HCT116 (cell line): ENCODE results near the gene ASXL2. TPM values are rescaled to one million over a fixed set of nuclear protein-coding genes. Genes with fewer than 3 reads are reported as not detected.

ENCODE experiments used
- ATAC-seq: fragments of 200-7000 bp; cut with Tn5 transposase; 2 replicates; pipeline ENCODE4 v1.9.1; 2020; ENCODE audit warnings: mild to moderate bottlenecking, moderate library complexity
- BruUV-seq: library from RNA; stranded (reverse); fragments of 400-500 nt; replicated peaks from 2 replicates; lab custom pipeline; 2021; lab: Mats Ljungman, UMichigan
- CTCF ChIA-PET: fragments of 300-600 bp; sonication (Branson Sonifier 250); formaldehyde crosslinking; loops from one replicate; lab custom pipeline; 2021; ENCODE audit warnings: antibody characterized with exemption; lab: Charles Lee
- POLR2A ChIA-PET: fragments of 300-600, 350-600 bp; sonication (Branson Sonifier 250); formaldehyde crosslinking; loops from one replicate; lab custom pipeline; 2021; ENCODE audit warnings: antibody characterized with exemption; lab: Charles Lee
- RAD21 ChIA-PET, 2 experiments: fragments of 300-600 bp; sonication (Branson Sonifier 250); formaldehyde crosslinking; loops; one replicate each; lab custom pipeline; 2023; ENCODE audit warnings: low total read pairs in 2 of 2; ENCODE audit not compliant: uncharacterized antibody in 2 of 2, unreplicated experiment in 2 of 2, low non-redundant PET in 1 of 2; lab: Charles Lee
- DNase-seq: peaks from one replicate; pipeline ENCODE4 v3.0.0-alpha.2; 2010; ENCODE audit warnings: low read depth, low spot score
- H2AFZ ChIP-seq: fragments of 200-600 bp; shearing (Covaris generic), sonication (generic); 2 replicates; pipeline ENCODE4 v1.6.1; 2017; ENCODE audit warnings: low read depth, mixed run types, mixed read lengths, antibody characterized with exemption, low read length; ENCODE audit not compliant: poor library complexity, severe bottlenecking
- H3K27ac ChIP-seq: 2 replicates; pipeline ENCODE4 v1.5.1; 2012; ENCODE audit warnings: low read depth, low read length
- H3K27me3 ChIP-seq: fragments of 200-600 bp; sonication (generic); 2 replicates; pipeline ENCODE4 v1.6.1; 2016; ENCODE audit warnings: mixed run types, low read length, mixed read lengths; ENCODE audit not compliant: insufficient read depth
- H3K36me3 ChIP-seq, 2 experiments: fragments of 200-500 bp in 1 of 2; fragments of 200-600 bp in 1 of 2; sonication (Bioruptor generic) in 1 of 2; sonication (generic) in 1 of 2; 2 replicates each; pipeline versions ENCODE4 v1.5.1 to v1.6.1; 2014 to 2016; ENCODE audit warnings: low read length in 2 of 2, inconsistent platforms in 1 of 2, mixed read lengths in 1 of 2, mixed run types in 1 of 2; ENCODE audit not compliant: insufficient read depth in 2 of 2, control insufficient read depth in 1 of 2
- H3K4me1 ChIP-seq, 2 experiments: fragments of 200-600 bp in 1 of 2; sonication (generic) in 1 of 2; 2 replicates each; pipeline versions ENCODE4 v1.5.1 to v1.6.1; 2012 to 2017; ENCODE audit warnings: low read length in 2 of 2, inconsistent platforms in 1 of 2, mild to moderate bottlenecking in 1 of 2, mixed read lengths in 1 of 2, mixed run types in 1 of 2, moderate library complexity in 1 of 2; ENCODE audit not compliant: insufficient read depth in 2 of 2, control insufficient read depth in 1 of 2
- H3K4me2 ChIP-seq: fragments of 200-600 bp; sonication (generic); 2 replicates; pipeline ENCODE4 v1.6.1; 2017; ENCODE audit warnings: mixed run types, low read length, mixed read lengths
- H3K4me3 ChIP-seq, 2 experiments: fragments of 200-600 bp in 1 of 2; sonication (generic) in 1 of 2; replicated peaks in 1 of 2; 2 replicates each; pipeline ENCODE4 v1.5.1; 2011 to 2016; ENCODE audit warnings: low read length in 2 of 2, control low read depth in 1 of 2, low read depth in 1 of 2, mild to moderate bottlenecking in 1 of 2, mixed read lengths in 1 of 2, mixed run types in 1 of 2
- H3K79me2 ChIP-seq: fragments of 200-600 bp; sonication (generic); 2 replicates; pipeline ENCODE4 v1.6.1; 2017; ENCODE audit warnings: mild to moderate bottlenecking, mixed run types, low read length, moderate library complexity, mixed read lengths; ENCODE audit not compliant: insufficient read depth
- H3K9ac ChIP-seq: fragments of 200-600 bp; sonication (generic); 2 replicates; pipeline ENCODE4 v1.6.1; 2016; ENCODE audit warnings: low read length, mixed read lengths
- H3K9me2 ChIP-seq: fragments of 200-600 bp; sonication (generic), shearing (Covaris generic); 2 replicates; pipeline ENCODE4 v1.6.1; 2017; ENCODE audit warnings: mixed run types, mild to moderate bottlenecking, moderate library complexity; ENCODE audit not compliant: insufficient read depth
- H3K9me3 ChIP-seq, 2 experiments: fragments of 200-500 bp in 1 of 2; fragments of 200-600 bp in 1 of 2; sonication (Bioruptor generic) in 1 of 2; sonication (generic) in 1 of 2; 2 replicates each; pipeline ENCODE4 v1.6.1; 2014 to 2017; ENCODE audit warnings: low read length in 2 of 2, mixed read lengths in 2 of 2, inconsistent platforms in 1 of 2, low read depth in 1 of 2, mild to moderate bottlenecking in 1 of 2, mixed run types in 1 of 2, moderate library complexity in 1 of 2; ENCODE audit not compliant: control insufficient read depth in 1 of 2, insufficient read depth in 1 of 2
- H4K20me1 ChIP-seq: fragments of 200-600 bp; sonication (generic), shearing (Covaris generic); 2 replicates; pipeline ENCODE4 v1.6.1; 2017; ENCODE audit warnings: mixed run types, mild to moderate bottlenecking, moderate library complexity; ENCODE audit not compliant: insufficient read depth
- CBX3 ChIP-seq: IDR thresholded peaks from 2 replicates; pipeline ENCODE4 v1.6.1; 2012; ENCODE audit warnings: low read depth
- CEBPB ChIP-seq: IDR thresholded peaks from 2 replicates; pipeline ENCODE4 v1.6.1; 2012; ENCODE audit warnings: low read depth
- EGR1 ChIP-seq: IDR thresholded peaks from 2 replicates; pipeline ENCODE4 v1.6.1; 2012; ENCODE audit warnings: low read depth
- ELF1 ChIP-seq: IDR thresholded peaks from 2 replicates; pipeline ENCODE4 v1.6.1; 2012; ENCODE audit warnings: low read depth, borderline replicate concordance
- EZH2 ChIP-seq: fragments of 200-600 bp; sonication (generic); IDR thresholded peaks from 2 replicates; pipeline ENCODE4 v1.6.1; 2017; ENCODE audit warnings: antibody characterized with exemption, mixed run types
- EZH2phosphoT487 ChIP-seq: fragments of 200-600 bp; IDR thresholded peaks from 2 replicates; pipeline ENCODE4 v1.6.1; 2018; ENCODE audit warnings: antibody characterized with exemption, borderline replicate concordance
- JUND ChIP-seq: IDR thresholded peaks from 2 replicates; pipeline ENCODE4 v1.6.1; 2012
- POLR2A ChIP-seq: IDR thresholded peaks from 2 replicates; pipeline ENCODE4 v1.7.0; 2011; ENCODE audit warnings: borderline replicate concordance; ENCODE audit not compliant: insufficient read depth, insufficient read length; ENCODE audit errors: extremely low read depth
- POLR2AphosphoS5 ChIP-seq: IDR thresholded peaks from 2 replicates; pipeline ENCODE4 v1.6.1; 2011; ENCODE audit warnings: mild to moderate bottlenecking, low read depth, low read length, moderate library complexity
- RAD21 ChIP-seq: IDR thresholded peaks from 2 replicates; pipeline ENCODE4 v1.6.1; 2012; ENCODE audit warnings: low read depth, mild to moderate bottlenecking
- SP1 ChIP-seq: IDR thresholded peaks from 2 replicates; pipeline ENCODE4 v1.6.1; 2012; ENCODE audit warnings: low read depth
- SRF ChIP-seq: IDR thresholded peaks from 2 replicates; pipeline ENCODE4 v1.6.1; 2012; ENCODE audit warnings: low read depth
- TCF7L2 ChIP-seq: IDR thresholded peaks from 2 replicates; pipeline ENCODE4 v1.7.0; 2011; ENCODE audit warnings: borderline replicate concordance, inconsistent platforms; ENCODE audit not compliant: insufficient read depth, insufficient read length; ENCODE audit errors: extremely low read depth
- ZNF274 ChIP-seq: fragments of 200-500 bp; sonication (Bioruptor generic); IDR thresholded peaks from 2 replicates; pipeline ENCODE4 v1.6.1; 2014; ENCODE audit warnings: mild to moderate bottlenecking, low read depth, low read length, inconsistent platforms
- intact Hi-C: fragments of 100-400 bp; cut with micrococcal nuclease; formaldehyde crosslinking; loops from 2 replicates; pipeline ENCODE4 v1.10.0; 2022
- total RNA-seq: library from RNA; stranded (reverse); gene quantifications from one replicate; pipeline ENCODE4 v1.2.1, GENCODE V29; 2021; ENCODE audit not compliant: unreplicated experiment
- TF ChIP-seq, protein P1 (sequence below): IDR thresholded peaks from 2 replicates; pipeline ENCODE4 v1.6.1; 2011; ENCODE audit warnings: mild to moderate bottlenecking, low read length, moderate library complexity; ENCODE audit not compliant: insufficient replicate concordance; ENCODE audit errors: extremely low read depth
- TF ChIP-seq, protein P2 (sequence below): IDR thresholded peaks from 2 replicates; pipeline ENCODE4 v1.6.1; 2012
- TF ChIP-seq, protein P3 (sequence below): IDR thresholded peaks from 2 replicates; pipeline ENCODE4 v1.6.1; 2012; ENCODE audit warnings: low read depth
- TF ChIP-seq, protein P4 (sequence below), 3 experiments: fragments of 200-600 bp in 1 of 3; sonication (generic) in 1 of 3; IDR thresholded peaks in 2 of 3; conservative IDR thresholded peaks in 1 of 3; 2 replicates each; pipeline ENCODE4 v1.5.1; 2012 to 2017; ENCODE audit warnings: low read depth in 2 of 3, low read length in 2 of 3, antibody characterized with exemption in 1 of 3, borderline replicate concordance in 1 of 3, control low read depth in 1 of 3, mild to moderate bottlenecking in 1 of 3, mixed read lengths in 1 of 3, mixed run types in 1 of 3, moderate library complexity in 1 of 3; ENCODE audit not compliant: insufficient read depth in 1 of 3

Gene ASXL2
- total RNA-seq, 1 experiment from 2014 or later = 29.2 TPM

DNA sequence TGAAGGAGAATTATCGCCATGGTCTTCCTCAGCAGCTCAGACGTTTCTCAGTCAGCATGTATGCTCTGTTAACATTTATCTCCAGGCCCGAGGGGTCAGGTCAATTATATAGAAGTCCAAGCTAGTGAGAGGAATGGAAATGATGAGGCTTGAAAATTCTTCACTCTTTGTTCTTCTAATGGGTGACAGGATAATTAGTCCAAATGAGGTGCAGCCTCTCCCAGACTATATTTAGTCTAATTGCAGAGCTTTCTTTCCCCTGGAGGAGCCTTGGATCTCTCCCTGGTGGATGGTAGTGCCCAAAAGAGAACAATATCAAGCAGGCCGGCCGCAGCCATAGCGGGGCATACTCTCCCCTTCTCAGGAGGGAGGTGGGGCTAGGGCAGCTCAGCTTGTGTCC is 153.5 kb downstream of the ASXL2 start:
- RAD21 ChIA-PET = no interaction called here
- DNase-seq (no peak), ATAC-seq (no peak)
- Histone ChIP-seq H3K27me3 (peaks cover 5% of the 10 kb centered on the region; the same call in 1 of the 2 replicates), H3K9me2 (no peaks in the 10 kb centered on the region), H3K4me2 (no peak overlapping the region), H3K36me3 (no peaks in the 10 kb centered on the region), H4K20me1 (no peaks in the 10 kb centered on the region), H3K4me1 (no peaks in the 10 kb centered on the region), H2AFZ (no peak overlapping the region), H3K9ac (no peak overlapping the region), H3K9me3 (no peaks in the 10 kb centered on the region), H3K79me2 (no peaks in the 10 kb centered on the region), H3K27ac (no peak overlapping the region), H3K4me3 (no peak overlapping the region)
- BruUV-seq = no TSS peak
- CTCF ChIA-PET = no interaction called here
- TF ChIP-seq CEBPB (no peak), EZH2phosphoT487 (no peak), JUND (no peak), SRF (no peak), TCF7L2 (no peak), EGR1 (no peak), ELF1 (no peak), ZNF274 (no peak), RAD21 (no peak), POLR2A (no peak), SP1 (no peak), EZH2 (no peak), POLR2AphosphoS5 (no peak), CBX3 (no peak)
- TF ChIP-seq, protein P1, sequence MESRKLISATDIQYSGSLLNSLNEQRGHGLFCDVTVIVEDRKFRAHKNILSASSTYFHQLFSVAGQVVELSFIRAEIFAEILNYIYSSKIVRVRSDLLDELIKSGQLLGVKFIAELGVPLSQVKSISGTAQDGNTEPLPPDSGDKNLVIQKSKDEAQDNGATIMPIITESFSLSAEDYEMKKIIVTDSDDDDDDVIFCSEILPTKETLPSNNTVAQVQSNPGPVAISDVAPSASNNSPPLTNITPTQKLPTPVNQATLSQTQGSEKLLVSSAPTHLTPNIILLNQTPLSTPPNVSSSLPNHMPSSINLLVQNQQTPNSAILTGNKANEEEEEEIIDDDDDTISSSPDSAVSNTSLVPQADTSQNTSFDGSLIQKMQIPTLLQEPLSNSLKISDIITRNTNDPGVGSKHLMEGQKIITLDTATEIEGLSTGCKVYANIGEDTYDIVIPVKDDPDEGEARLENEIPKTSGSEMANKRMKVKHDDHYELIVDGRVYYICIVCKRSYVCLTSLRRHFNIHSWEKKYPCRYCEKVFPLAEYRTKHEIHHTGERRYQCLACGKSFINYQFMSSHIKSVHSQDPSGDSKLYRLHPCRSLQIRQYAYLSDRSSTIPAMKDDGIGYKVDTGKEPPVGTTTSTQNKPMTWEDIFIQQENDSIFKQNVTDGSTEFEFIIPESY = no peak
- TF ChIP-seq, protein P2, sequence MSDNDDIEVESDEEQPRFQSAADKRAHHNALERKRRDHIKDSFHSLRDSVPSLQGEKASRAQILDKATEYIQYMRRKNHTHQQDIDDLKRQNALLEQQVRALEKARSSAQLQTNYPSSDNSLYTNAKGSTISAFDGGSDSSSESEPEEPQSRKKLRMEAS = no peak
- TF ChIP-seq, protein P3, sequence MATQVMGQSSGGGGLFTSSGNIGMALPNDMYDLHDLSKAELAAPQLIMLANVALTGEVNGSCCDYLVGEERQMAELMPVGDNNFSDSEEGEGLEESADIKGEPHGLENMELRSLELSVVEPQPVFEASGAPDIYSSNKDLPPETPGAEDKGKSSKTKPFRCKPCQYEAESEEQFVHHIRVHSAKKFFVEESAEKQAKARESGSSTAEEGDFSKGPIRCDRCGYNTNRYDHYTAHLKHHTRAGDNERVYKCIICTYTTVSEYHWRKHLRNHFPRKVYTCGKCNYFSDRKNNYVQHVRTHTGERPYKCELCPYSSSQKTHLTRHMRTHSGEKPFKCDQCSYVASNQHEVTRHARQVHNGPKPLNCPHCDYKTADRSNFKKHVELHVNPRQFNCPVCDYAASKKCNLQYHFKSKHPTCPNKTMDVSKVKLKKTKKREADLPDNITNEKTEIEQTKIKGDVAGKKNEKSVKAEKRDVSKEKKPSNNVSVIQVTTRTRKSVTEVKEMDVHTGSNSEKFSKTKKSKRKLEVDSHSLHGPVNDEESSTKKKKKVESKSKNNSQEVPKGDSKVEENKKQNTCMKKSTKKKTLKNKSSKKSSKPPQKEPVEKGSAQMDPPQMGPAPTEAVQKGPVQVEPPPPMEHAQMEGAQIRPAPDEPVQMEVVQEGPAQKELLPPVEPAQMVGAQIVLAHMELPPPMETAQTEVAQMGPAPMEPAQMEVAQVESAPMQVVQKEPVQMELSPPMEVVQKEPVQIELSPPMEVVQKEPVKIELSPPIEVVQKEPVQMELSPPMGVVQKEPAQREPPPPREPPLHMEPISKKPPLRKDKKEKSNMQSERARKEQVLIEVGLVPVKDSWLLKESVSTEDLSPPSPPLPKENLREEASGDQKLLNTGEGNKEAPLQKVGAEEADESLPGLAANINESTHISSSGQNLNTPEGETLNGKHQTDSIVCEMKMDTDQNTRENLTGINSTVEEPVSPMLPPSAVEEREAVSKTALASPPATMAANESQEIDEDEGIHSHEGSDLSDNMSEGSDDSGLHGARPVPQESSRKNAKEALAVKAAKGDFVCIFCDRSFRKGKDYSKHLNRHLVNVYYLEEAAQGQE = no peak
- TF ChIP-seq, protein P4, sequence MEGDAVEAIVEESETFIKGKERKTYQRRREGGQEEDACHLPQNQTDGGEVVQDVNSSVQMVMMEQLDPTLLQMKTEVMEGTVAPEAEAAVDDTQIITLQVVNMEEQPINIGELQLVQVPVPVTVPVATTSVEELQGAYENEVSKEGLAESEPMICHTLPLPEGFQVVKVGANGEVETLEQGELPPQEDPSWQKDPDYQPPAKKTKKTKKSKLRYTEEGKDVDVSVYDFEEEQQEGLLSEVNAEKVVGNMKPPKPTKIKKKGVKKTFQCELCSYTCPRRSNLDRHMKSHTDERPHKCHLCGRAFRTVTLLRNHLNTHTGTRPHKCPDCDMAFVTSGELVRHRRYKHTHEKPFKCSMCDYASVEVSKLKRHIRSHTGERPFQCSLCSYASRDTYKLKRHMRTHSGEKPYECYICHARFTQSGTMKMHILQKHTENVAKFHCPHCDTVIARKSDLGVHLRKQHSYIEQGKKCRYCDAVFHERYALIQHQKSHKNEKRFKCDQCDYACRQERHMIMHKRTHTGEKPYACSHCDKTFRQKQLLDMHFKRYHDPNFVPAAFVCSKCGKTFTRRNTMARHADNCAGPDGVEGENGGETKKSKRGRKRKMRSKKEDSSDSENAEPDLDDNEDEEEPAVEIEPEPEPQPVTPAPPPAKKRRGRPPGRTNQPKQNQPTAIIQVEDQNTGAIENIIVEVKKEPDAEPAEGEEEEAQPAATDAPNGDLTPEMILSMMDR (IDR thresholded peaks at IDR 0.05 in 2 of 3, conservative IDR thresholded peaks at IDR 0.05 in 1 of 3; ENCODE audit: borderline replicate concordance in 1 of 3, insufficient read depth in 1 of 3, low read depth in 2 of 3, low read length in 2 of 3) = no peak
- intact Hi-C loops = no loop called here
- POLR2A ChIA-PET = no interaction called here
